K562 treated with DMSO at 1 percent for 24 hours (cell line): ENCODE data around the gene GJB2. TPM values are rescaled to one million over a fixed set of nuclear protein-coding genes. Genes with fewer than 3 reads are reported as not detected.

Experiments
- total RNA-seq: library from RNA; unstranded; fragments of 300-600 nt; gene quantifications from 2 replicates; pipeline ENCODE4 v1.2.3, GENCODE V29; 2022; ENCODE audit warnings: low read depth; ENCODE audit not compliant: insufficient read depth

GJB2 gene
- total RNA-seq: not detected in 2 replicates

GRCh38 chr13:20192836-20193161, at the start of gene GJB2:
TSS of gene GJB2 (minus strand) at chr13:20192938. CDS start at chr13:20189581, 3,357 bp downstream.

GRCh38 chr13:20231839-20232555, 39.3 kb upstream of the GJB2 start, which contains the start of gene GJB6:
TSS of gene GJB6 (minus strand) at chr13:20232319. CDS start at chr13:20223480, 8,839 bp downstream.

DNA sequence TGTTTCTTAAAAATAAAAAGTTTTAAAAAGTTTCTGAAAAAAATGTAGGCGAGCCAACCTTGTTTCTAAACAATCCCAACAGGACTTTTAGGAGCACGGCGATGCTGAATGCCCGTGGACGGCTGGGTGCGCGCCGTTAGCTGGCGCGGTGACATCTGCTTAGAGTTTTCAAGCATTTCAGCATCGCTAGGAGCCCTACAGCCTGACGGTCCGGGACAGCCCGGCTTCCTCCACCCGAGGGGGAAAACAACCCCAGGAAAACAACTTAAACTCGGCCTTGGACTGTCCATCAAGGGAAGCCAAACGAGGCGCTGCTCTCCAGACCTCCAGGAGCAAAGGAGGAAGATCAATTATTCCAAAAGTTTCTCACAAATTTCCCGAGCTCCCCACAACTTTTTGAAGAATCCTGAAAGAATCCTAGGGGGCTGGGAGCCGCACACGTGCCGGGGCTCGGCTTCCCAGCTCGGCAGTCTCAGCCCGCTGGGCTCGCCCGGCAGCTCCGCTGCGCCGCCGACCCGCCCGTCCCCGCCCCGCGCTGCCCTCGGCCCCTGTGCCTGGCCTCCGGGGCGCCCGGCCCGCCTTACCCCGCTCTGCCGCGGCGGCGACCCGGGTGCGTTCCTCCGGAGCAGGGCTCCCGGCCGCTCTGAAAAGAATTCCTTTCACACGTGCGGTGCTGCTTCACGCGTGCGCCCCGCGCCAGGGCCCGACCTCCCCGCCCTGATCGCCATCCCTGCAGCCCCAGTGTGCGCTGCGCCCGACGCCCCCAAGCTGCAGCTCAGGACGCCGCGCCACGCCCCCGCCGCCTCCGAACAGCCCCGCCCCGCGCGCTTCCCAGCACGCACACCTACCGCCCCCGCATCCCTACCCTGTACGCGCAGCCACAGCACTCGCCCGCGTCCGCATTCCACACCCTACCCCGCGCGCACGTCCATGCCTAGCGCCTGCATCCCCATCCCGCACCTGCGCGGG, 32.1 kb downstream of the GJB2 start, which contains the start of gene GJA3:
Gene GJA3 (minus strand): TSS at position 747 of the 969 bp plus-strand sequence. CDS start 17,764 bp downstream, outside the sequence.

Other genes starting within 250 kb of the GJB2 start
- gene ZMYM2, start 234.2 kb downstream of the GJB2 start, total RNA-seq: 8.0 and 12.5 TPM in 2 replicates
- gene GJA3, start 31.9 kb downstream of the GJB2 start, total RNA-seq: 0.07 TPM in 1 of 2 replicates, not detected in the other
- gene GJB6, start 39.4 kb upstream of the GJB2 start, total RNA-seq: not detected in 2 replicates